T-helper 1 cell (primary cell): ENCODE data around the gene CEP131.

Experiments used
- DNase-seq, 5 donors: peaks; one replicate each; pipeline ENCODE4 v3.0.0-alpha.2; 2012 to 2020

CEP131 gene

GRCh38 chr17:81143717-81144422, 78.9 kb downstream of the CEP131 start:
- no peak for DNase-seq

DNA sequence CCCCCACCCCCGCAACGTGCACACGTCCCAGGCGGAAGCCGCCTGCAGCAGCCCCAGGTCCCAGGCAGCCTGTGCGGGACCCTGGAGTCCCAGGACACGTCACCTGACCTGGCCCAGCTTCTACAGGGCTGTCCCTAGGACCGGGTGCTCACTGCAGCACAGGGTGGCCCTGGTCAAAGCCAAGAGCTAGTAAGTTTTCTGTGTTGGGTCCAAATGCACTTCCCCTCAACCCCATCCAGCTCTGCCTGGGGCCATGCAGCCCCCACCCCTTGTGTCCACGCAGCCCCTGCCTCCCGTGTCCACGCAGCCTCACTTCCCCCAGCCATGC, 79.6 kb downstream of the CEP131 start:
- DNase-seq, result no peak

- DNase-seq, result peak in 2 of 5 donors; percentile 46 to 58
Measured at GRCh38 chr17:81142301-81143199, 80.2 kb downstream of the CEP131 start.

- no peak for DNase-seq
Measured at GRCh38 chr17:81140695-81141094, 82.1 kb downstream of the CEP131 start.

DNA sequence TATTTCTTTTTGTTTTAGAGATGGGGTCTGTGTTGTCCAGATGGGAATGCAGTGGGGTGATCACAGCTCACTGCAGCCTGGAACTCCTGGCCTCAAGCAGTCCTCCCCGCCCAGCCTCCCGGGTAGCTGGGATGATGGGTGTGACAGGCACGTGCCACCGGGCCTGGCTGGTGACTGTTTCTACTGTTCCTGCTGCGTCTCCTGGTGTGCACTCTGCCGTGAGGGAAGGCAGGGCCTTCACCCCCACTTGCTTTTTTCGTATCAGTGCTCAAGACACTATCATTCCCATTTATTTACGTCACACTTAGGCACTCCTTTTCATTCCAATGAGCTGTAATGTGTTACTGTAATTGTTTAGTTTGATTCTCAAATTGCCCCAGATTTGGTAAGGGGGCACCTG, 82.7 kb downstream of the CEP131 start:
- no peak for DNase-seq
